Small intestine (tissue), 7 donors: ENCODE measurements around the gene FBXL20. TPM values are rescaled to one million over a fixed set of nuclear protein-coding genes. Genes with fewer than 3 reads are reported as not detected.

Source experiments
- DNase-seq, 2 donors: peaks; one replicate each; pipeline versions ENCODE4 v3.0.0 to v3.0.0-alpha.2; 2013
- FAIRE-seq: peaks from 2 replicates; lab custom pipeline; 2012; peaks lifted over from hg19 to GRCh38; lab: Jason Lieb, UNC
- H3K27ac ChIP-seq, 3 donors: one replicate each; pipeline ENCODE4 v1.5.1; 2013; ENCODE audit warnings: low read length in 2 of 3, mild to moderate bottlenecking in 2 of 3, control low read depth in 1 of 3, inconsistent platforms in 1 of 3, low read depth in 1 of 3, moderate library complexity in 1 of 3
- H3K27me3 ChIP-seq, 3 donors: one replicate each; pipeline ENCODE4 v1.6.1; 2013; ENCODE audit warnings: low read length in 3 of 3, inconsistent platforms in 1 of 3; ENCODE audit not compliant: control insufficient read depth in 3 of 3, insufficient read depth in 3 of 3
- H3K36me3 ChIP-seq, 3 donors: one replicate each; pipeline ENCODE4 v1.6.1; 2013; ENCODE audit warnings: low read length in 3 of 3, inconsistent platforms in 1 of 3, low read depth in 1 of 3, mild to moderate bottlenecking in 1 of 3, moderate library complexity in 1 of 3; ENCODE audit not compliant: control insufficient read depth in 3 of 3, insufficient read depth in 2 of 3
- H3K4me1 ChIP-seq, 3 donors: one replicate each; pipeline ENCODE4 v1.6.1; 2013; ENCODE audit warnings: low read length in 2 of 3, inconsistent platforms in 1 of 3, low read depth in 1 of 3, mild to moderate bottlenecking in 1 of 3, moderate library complexity in 1 of 3; ENCODE audit not compliant: control insufficient read depth in 3 of 3, insufficient read depth in 2 of 3
- H3K4me3 ChIP-seq, 3 donors: one replicate each; pipeline ENCODE4 v1.5.1; 2013; ENCODE audit warnings: low read length in 3 of 3, control low read depth in 1 of 3, inconsistent platforms in 1 of 3, low read depth in 1 of 3, mild to moderate bottlenecking in 1 of 3, moderate library complexity in 1 of 3
- H3K9me3 ChIP-seq, 2 donors: one replicate each; pipeline ENCODE4 v1.6.1; 2013; ENCODE audit warnings: low read depth in 1 of 2, low read length in 1 of 2; ENCODE audit not compliant: control insufficient read depth in 2 of 2, insufficient read depth in 1 of 2
- WGBS, 3 donors: extraction: QIAGEN DNeasy Blood & Tissue Kit; methylation state at CpG; one replicate each; pipeline ENCODE4 v1.1.7; 2013; 5-methylcytosine and 5-hydroxymethylcytosine counted together
- polyA plus RNA-seq, 4 donors: library from polyadenylated mRNA; stranded (reverse) in 3 of 4; unstranded in 1 of 4; fragments of 200-250 nt in 3 of 4; fragments of 120-200 nt in 1 of 4; gene quantifications; one replicate each; pipeline versions ENCODE4 v1.2.1 to v1.2.3, GENCODE V29; 2013
- donor health status: healthy with polysubstance abuse.
- donor health status: control.
- donor health status: control.
- donor health status: Bipolar disorder and iron deficiency.
- donor health status: healthy.

FBXL20 gene
- polyA plus RNA-seq, 4 donors = 1.9 to 10.4 (median 3.0) TPM

- Histone ChIP-seq H3K36me3 (peaks cover 0 to 12% (median 0%) of the 10 kb centered on the region in 3 donors), H3K9me3 (no peaks in the 10 kb centered on the region), H3K4me1 (no peaks in the 10 kb centered on the region), H3K27me3 (no peaks in the 10 kb centered on the region), H3K27ac (no peak overlapping the region), H3K4me3 (no peak overlapping the region)
- FAIRE-seq = no peak
- no peak for DNase-seq
- WGBS, 3 donors = 66 to 90% (median 81%) methylated on average over 5 of the region's 5 CpGs
Observed at GRCh38 chr17:39365872-39366271, 35.6 kb downstream of the FBXL20 start.

- no peak overlapping the region for H3K27ac ChIP-seq
- H3K27me3 ChIP-seq = no peaks in the 10 kb centered on the region
- H3K4me3 ChIP-seq = no peak overlapping the region
- peaks cover 0 to 9% (median 0%) of the 10 kb centered on the region in 3 donors for H3K36me3 ChIP-seq
- DNase-seq (no peak), FAIRE-seq (no peak)
- no peaks in the 10 kb centered on the region for H3K9me3 ChIP-seq
- 66 to 84% (median 81%) methylated on average over 4 of the region's 4 CpGs for WGBS, 3 donors
- H3K4me1 ChIP-seq = no peaks in the 10 kb centered on the region
Observed at GRCh38 chr17:39365242-39365641, 36.2 kb downstream of the FBXL20 start.

DNA sequence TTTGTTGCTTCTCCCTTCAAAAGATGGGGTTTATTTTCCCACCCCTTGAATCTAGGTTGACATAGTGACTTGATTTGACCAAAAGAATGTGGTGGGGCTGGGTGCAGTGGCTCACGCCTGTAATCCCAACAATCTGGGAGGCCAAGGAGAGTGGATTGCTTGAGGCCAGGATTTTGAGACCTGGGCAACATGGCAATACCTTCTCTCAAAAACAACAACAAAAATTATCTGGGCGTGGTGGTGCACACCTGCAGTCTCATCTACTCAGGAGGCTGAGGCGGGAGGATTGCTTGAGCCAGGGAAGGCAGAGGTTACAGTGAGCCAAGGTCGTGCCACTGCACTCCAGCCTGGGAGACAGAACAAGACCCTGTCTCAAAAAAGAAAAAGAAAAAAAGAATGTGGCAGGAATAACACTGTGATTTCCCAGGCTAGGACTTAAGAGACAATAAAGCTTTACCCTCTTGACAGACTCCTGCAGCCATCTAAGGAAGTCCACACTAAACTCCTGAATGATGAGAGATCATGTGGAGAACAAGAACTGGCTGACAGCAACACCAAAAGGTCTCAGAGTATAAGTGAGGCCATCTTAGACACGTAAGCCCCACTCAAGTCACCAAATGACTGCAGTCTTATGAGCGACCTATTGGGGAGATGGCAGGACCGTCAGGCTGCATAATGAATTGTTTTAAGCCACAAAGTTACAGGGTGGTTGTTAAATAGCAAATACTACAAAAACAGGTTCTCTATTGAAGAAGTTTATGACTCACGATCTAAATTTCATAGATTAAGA is 37.0 kb downstream of the FBXL20 start:
- H3K27ac ChIP-seq = no peak overlapping the region
- peaks cover 0 to 3% (median 0%) of the 10 kb centered on the region in 3 donors for H3K36me3 ChIP-seq
- FAIRE-seq (no peak), DNase-seq (no peak)
- H3K4me3 ChIP-seq = no peak overlapping the region
- 85 to 89% (median 85%) methylated on average over 8 of the region's 8 CpGs for WGBS, 3 donors
- H3K4me1 ChIP-seq = no peaks in the 10 kb centered on the region
- no peaks in the 10 kb centered on the region for H3K27me3 ChIP-seq
- no peaks in the 10 kb centered on the region for H3K9me3 ChIP-seq

- H3K27me3 ChIP-seq = no peaks in the 10 kb centered on the region
- no peaks in the 10 kb centered on the region for H3K9me3 ChIP-seq
- DNase-seq = no peak
- WGBS, 3 donors = 79 to 87% (median 84%) methylated on average over 1 of the region's 1 CpG
- no peak overlapping the region for H3K27ac ChIP-seq
- peaks cover 0 to 3% (median 0%) of the 10 kb centered on the region in 3 donors for H3K36me3 ChIP-seq
- no peak for FAIRE-seq
- H3K4me1 ChIP-seq = peaks cover 0 to 5% (median 0%) of the 10 kb centered on the region in 3 donors
- no peak overlapping the region for H3K4me3 ChIP-seq
Observed at GRCh38 chr17:39361064-39361463, 40.4 kb downstream of the FBXL20 start.

DNA sequence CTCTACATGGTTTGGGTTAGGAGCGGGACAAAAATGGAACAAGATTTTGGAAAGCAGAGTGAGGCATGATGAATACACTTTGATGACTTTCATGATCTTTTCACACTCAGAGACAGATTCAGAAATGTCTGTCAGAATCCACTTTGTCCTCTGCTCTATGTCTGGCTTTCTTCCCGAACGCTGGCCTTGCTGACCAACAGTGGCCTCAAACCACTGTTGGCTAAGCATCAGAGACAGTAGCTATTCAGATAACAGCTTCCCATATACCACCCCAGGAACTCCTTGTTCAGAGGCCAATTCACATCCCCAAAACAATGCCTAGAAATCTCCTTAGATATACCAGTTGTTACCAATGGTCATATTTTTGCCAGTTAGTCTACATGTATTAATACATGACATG is 40.9 kb downstream of the FBXL20 start:
- Histone ChIP-seq H3K27me3 (no peaks in the 10 kb centered on the region), H3K9me3 (no peaks in the 10 kb centered on the region), H3K4me3 (no peak overlapping the region), H3K4me1 (peaks cover 0 to 5% (median 0%) of the 10 kb centered on the region in 3 donors), H3K36me3 (peaks cover 0 to 5% (median 0%) of the 10 kb centered on the region in 3 donors), H3K27ac (no peak overlapping the region)
- DNase-seq (no peak), FAIRE-seq (no peak)
- 83 to 96% (median 89%) methylated on average over 3 of the region's 3 CpGs for WGBS, 3 donors

DNA sequence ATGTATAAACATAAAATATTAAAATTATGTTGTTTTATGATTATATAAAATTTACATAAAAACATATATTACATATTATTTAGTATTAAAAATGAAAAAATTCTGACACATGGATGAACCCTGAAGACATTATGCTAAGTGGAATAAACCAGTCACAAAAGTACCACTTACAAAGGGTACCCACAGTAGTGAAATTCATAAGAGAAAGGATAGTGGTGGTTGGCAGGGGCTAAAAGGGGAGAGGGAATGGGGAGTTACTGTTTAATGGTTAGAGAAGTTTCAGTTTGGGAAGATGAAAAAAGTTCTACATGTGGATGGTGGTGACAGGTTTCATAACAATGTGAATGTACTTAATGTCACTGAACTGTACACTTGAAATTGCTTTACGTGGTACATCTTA is 41.4 kb downstream of the FBXL20 start:
- Histone ChIP-seq H3K27me3 (no peaks in the 10 kb centered on the region), H3K4me3 (no peak overlapping the region), H3K36me3 (peaks cover 0 to 5% (median 0%) of the 10 kb centered on the region in 3 donors), H3K4me1 (peaks cover 0 to 5% (median 0%) of the 10 kb centered on the region in 3 donors), H3K27ac (no peak overlapping the region), H3K9me3 (no peaks in the 10 kb centered on the region)
- DNase-seq (no peak), FAIRE-seq (no peak)
- 96 to 100% (median 97%) methylated on average over 1 of the region's 1 CpG for WGBS, 3 donors

GRCh38 chr17:39357986-39358385 is 43.4 kb downstream of the FBXL20 start:
- Histone ChIP-seq H3K27me3 (no peaks in the 10 kb centered on the region), H3K27ac (peak overlapping the region; percentile 59 to 72 (median 61)), H3K4me3 (no peak overlapping the region), H3K9me3 (no peaks in the 10 kb centered on the region), H3K36me3 (peaks cover 0 to 5% (median 0%) of the 10 kb centered on the region in 3 donors), H3K4me1 (peaks cover 0 to 5% (median 0%) of the 10 kb centered on the region in 3 donors)
- DNase-seq (peak; percentile 84 to 94), FAIRE-seq (no peak)
- WGBS, 3 donors = 15 to 54% (median 42%) methylated on average over 3 of the region's 3 CpGs

GRCh38 chr17:39357488-39357887 is 43.9 kb downstream of the FBXL20 start:
- H3K27ac ChIP-seq = peak overlapping the region; percentile 58 to 72 (median 61)
- H3K36me3 ChIP-seq = peaks cover 0 to 5% (median 0%) of the 10 kb centered on the region in 3 donors
- no peak for FAIRE-seq
- 24 to 66% (median 57%) methylated on average over 8 of the region's 8 CpGs for WGBS, 3 donors
- no peaks in the 10 kb centered on the region for H3K27me3 ChIP-seq
- H3K4me1 ChIP-seq = peaks cover 0 to 5% (median 0%) of the 10 kb centered on the region in 3 donors
- H3K4me3 ChIP-seq = no peak overlapping the region
- DNase-seq = peak in 1 of 2 donors; percentile 65
- no peaks in the 10 kb centered on the region for H3K9me3 ChIP-seq
